ENCODE results near the gene CADPS2.
A peak's percentile ranks its signal among the peaks of the same experiment; 100 is the strongest.
"Not testable (repeated sequence)": the region's sequence is repeated elsewhere in the genome, so short reads cannot be mapped to it uniquely, and the experiment has no call there.

DNA sequence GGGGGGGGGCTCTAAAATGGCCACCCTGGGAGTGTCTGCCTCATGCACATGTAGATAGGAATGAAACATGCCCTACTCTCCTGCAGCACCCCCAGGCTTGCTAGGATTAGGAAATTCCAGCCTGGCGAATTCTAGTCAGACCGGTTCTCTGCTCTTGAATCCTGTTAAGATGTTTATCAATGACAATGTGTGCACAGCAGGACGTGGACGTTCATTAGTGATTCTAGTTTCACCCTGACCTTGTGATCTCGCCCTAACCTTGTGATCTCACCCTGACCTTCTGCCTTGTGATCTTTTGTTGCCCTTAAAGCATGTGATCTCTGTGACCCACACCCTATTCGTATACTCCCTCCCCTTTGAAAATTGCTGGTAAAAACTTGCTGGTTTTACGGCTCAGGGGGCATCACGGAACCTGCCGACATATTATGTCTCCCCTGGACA is 207.0 kb downstream of the CADPS2 start:
- not testable (repeated sequence) for TF ChIP-seq EGR1 (IDR thresholded peaks at IDR 0.05); RAD21 (IDR thresholded peaks at IDR 0.05; ENCODE audit: low read depth); YY1 (IDR thresholded peaks at IDR 0.05; ENCODE audit: low read depth); CREB1 (IDR thresholded peaks at IDR 0.05; ENCODE audit: low read depth); EP300 (IDR thresholded peaks at IDR 0.05; ENCODE audit: borderline replicate concordance); NFIC (IDR thresholded peaks at IDR 0.05); TAF1 (IDR thresholded peaks at IDR 0.05; ENCODE audit: low read depth); TCF12 (IDR thresholded peaks at IDR 0.05; ENCODE audit: low read depth)
- TF ChIP-seq, protein P1, sequence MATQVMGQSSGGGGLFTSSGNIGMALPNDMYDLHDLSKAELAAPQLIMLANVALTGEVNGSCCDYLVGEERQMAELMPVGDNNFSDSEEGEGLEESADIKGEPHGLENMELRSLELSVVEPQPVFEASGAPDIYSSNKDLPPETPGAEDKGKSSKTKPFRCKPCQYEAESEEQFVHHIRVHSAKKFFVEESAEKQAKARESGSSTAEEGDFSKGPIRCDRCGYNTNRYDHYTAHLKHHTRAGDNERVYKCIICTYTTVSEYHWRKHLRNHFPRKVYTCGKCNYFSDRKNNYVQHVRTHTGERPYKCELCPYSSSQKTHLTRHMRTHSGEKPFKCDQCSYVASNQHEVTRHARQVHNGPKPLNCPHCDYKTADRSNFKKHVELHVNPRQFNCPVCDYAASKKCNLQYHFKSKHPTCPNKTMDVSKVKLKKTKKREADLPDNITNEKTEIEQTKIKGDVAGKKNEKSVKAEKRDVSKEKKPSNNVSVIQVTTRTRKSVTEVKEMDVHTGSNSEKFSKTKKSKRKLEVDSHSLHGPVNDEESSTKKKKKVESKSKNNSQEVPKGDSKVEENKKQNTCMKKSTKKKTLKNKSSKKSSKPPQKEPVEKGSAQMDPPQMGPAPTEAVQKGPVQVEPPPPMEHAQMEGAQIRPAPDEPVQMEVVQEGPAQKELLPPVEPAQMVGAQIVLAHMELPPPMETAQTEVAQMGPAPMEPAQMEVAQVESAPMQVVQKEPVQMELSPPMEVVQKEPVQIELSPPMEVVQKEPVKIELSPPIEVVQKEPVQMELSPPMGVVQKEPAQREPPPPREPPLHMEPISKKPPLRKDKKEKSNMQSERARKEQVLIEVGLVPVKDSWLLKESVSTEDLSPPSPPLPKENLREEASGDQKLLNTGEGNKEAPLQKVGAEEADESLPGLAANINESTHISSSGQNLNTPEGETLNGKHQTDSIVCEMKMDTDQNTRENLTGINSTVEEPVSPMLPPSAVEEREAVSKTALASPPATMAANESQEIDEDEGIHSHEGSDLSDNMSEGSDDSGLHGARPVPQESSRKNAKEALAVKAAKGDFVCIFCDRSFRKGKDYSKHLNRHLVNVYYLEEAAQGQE (IDR thresholded peaks at IDR 0.05; ENCODE audit: low read depth) = not testable (repeated sequence)
- TF ChIP-seq TEAD4 (IDR thresholded peaks at IDR 0.05) (peak; percentile 32; the same call in 1 of the 2 replicates), CEBPB (IDR thresholded peaks at IDR 0.05) (peak; percentile 46)
- TF ChIP-seq, protein P2, sequence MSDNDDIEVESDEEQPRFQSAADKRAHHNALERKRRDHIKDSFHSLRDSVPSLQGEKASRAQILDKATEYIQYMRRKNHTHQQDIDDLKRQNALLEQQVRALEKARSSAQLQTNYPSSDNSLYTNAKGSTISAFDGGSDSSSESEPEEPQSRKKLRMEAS (IDR thresholded peaks at IDR 0.05) = 0 out of 2 replicates have a peak, but pooled peaks have one; percentile 40
